Measurements from ENCODE around the gene POLDIP2. TPM values are rescaled to one million over a fixed set of nuclear protein-coding genes. Genes with fewer than 3 reads are reported as not detected.
A peak's percentile ranks its signal among the peaks of the same experiment; 100 is the strongest.

Gene POLDIP2
- total and polyA plus RNA-seq, 2 of the 13 experiments (the other 11 are each of a cell fraction or from before 2014, with no cell fraction given), result 85.9 to 114 TPM

- TF ChIP-seq FOXP4 (CRISPR knock-in tag; IDR thresholded peaks at IDR 0.05), result peak; percentile 90
- TF ChIP-seq PRDM10 (CRISPR knock-in tag; IDR thresholded peaks at IDR 0.05; ENCODE audit: low read depth), result peak; percentile 80; the same call in 1 of the 2 replicates
- TF ChIP-seq MAX (IDR thresholded peaks at IDR 0.05), result peak; percentile 65
- TF ChIP-seq SYNCRIP (IDR thresholded peaks at IDR 0.05; ENCODE audit: insufficient read depth, low read depth, low read length), result no peak
- TF ChIP-seq YY1 (IDR thresholded peaks at IDR 0.05; ENCODE audit: insufficient read depth, insufficient replicate concordance, low read depth, low read length), result peak; percentile 39
- TF ChIP-seq KLF12 (CRISPR knock-in tag; IDR thresholded peaks at IDR 0.05; ENCODE audit: borderline replicate concordance), result peak; percentile 91
- peak; percentile 73; the same call in 1 of the 2 replicates for TF ChIP-seq THRA (CRISPR knock-in tag; IDR thresholded peaks at IDR 0.05; ENCODE audit: borderline replicate concordance)
- no peak; the same call in 1 of the 2 replicates for TF ChIP-seq BORCS8-MEF2B (CRISPR knock-in tag; IDR thresholded peaks at IDR 0.05)
- peak; percentile 80 for TF ChIP-seq ZNF333 (CRISPR knock-in tag; IDR thresholded peaks at IDR 0.05; ENCODE audit: borderline replicate concordance)
- TF ChIP-seq JARID2 (CRISPR knock-in tag; IDR thresholded peaks at IDR 0.05; ENCODE audit: insufficient replicate concordance), result no peak
- no peak; the same call in 1 of the 2 replicates for TF ChIP-seq CSRNP2 (CRISPR knock-in tag; conservative IDR thresholded peaks at IDR 0.05; ENCODE audit: low read depth)
- TF ChIP-seq ZNF790 (CRISPR knock-in tag; IDR thresholded peaks at IDR 0.05; ENCODE audit: borderline replicate concordance), result no peak
- peak; percentile 93 for TF ChIP-seq HNF1B (CRISPR knock-in tag; IDR thresholded peaks at IDR 0.05)
- TF ChIP-seq ATF3 (CRISPR knock-in tag; IDR thresholded peaks at IDR 0.05), result no peak; the same call in 1 of the 2 replicates
- no peak for TF ChIP-seq ZNF10 (CRISPR knock-in tag; IDR thresholded peaks at IDR 0.05; ENCODE audit: borderline replicate concordance, low read depth)
- 0 out of 2 replicates have a peak, but pooled peaks have one; percentile 34 for TF ChIP-seq SNAI1 (CRISPR knock-in tag; IDR thresholded peaks at IDR 0.05; ENCODE audit: borderline replicate concordance)
- no peak for TF ChIP-seq FLYWCH1 (CRISPR knock-in tag; IDR thresholded peaks at IDR 0.05)
Measured at GRCh38 chr17:28368306-28368831, 11.0 kb upstream of the POLDIP2 start (continued).
